T follicular helper cell (primary cell): ENCODE data around the gene TUG1.

ENCODE experiments used
- DNase-seq: peaks from one replicate; pipeline ENCODE4 v3.0.0-alpha.2; 2020; ENCODE audit warnings: low read depth

Gene TUG1

DNA sequence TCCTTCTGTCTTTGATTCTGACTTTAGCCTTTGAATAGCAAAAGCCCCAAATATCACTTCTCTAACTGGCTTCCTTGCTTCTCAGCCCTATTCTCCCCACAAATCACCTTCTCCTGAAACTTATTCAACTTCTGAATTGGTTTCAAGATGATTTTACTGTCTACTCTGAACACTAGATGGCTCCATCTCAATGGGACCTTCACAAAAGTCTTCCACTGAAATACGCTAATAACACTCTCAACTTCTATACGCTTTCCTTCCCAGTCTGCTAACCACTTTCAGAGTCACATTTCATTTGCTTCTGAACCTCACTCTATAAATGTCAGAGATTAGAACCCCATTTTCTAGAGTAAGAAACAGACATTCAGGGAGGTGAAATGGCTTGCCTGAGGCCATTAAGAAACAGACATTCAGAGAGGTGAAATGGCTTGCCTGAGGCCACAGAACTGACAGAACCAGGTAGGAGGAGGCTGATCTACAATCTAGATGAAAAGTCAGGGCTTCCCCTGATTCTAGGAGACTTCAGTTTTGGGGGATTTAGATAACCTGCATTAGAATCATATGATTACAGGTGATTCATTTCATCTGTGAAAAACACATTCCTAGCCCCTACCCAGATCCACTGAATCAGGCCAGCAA lies 21.1 kb upstream of the TUG1 start:
- no peak for DNase-seq

DNA sequence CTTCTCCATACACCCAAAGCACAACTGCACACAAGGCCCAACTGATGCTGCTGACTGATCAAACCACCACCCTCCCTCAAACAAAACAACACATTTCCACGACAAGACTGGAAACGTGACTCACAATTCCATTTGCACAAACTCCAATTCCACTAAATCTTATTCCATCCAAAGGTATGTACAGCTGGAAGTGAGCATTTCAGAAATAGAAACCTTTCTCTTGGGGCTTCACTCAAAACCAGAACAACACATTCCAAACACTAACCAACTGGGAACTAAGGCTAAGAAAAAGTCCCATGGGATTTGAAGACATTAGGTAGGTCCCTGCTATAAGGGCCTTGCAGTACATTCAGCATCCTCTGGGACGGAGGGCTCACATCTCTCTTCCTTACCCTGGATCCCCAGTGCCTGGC lies 20.1 kb upstream of the TUG1 start:
- no peak for DNase-seq

DNA sequence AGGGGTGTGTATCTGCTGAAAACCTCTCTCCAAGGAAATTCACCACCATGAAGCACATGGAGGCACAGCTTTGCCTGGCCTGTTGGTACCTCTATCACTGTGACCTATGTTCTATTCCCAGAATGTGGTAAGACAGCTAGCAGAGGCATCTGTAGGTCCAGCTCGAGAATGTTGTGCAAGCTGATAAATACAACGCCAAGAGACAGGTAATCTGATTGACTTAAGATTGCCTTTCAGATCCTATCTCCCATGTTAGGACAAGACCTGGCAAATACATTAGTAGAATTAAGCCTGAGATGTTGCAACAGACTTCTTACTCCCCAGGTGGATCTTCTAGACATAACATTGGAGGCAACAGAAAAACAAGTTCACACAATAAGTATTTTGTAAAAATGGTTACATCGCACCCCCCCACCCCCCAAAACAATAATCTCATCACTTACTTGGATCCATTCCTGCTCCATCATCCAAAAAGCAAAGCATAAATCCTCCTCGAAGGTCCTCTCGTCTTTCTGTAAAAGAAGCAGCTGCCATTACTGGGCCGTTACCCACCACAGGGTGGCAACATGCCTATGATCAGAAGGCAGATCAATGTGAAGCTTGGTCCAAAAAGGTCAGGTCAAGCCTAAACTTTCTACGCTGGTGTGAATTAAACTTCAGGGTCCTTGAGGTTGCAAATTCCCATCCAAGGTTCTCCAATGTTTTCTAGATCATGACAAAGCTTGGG lies 19.0 kb upstream of the TUG1 start:
- DNase-seq: no peak

DNA sequence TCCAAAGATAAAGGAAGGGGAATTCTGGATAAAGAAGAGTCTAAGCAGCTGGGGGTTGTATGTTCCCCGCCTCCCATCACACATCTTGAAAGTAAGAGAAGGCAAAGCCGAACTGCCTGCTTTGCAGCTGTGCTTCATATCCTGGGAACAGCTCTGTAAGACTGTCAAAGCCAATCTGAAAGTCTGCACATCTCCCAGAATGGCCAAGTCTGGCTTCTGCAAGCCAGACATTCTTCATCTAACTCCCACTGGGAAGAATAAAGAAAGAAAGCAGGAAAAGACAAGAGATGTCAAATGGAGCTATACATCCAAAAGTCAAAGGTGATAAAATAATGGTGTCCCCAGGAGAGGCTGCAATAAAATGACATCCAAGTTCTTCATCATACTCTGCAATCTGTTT lies 15.9 kb upstream of the TUG1 start:
- DNase-seq: no peak

DNA sequence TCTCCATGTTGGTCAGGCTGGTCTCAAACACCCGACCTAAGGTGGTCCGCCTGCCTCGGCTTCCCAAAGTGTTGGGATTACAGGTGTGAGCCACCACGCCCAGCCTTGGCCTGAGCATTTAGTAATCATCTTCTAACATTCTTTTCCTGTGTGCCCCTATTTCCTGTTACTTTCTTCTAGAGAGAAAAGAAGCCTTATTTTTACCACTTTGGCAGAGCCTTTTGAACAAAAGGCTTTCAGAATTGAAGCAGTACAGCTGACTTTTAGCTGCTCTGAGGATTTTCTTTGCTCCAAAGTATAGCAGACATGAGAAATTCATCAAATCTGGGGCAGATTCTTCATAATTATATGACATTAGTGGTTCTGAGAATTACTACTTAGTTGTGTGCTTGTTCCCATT lies 13.9 kb upstream of the TUG1 start:
- DNase-seq: no peak

DNA sequence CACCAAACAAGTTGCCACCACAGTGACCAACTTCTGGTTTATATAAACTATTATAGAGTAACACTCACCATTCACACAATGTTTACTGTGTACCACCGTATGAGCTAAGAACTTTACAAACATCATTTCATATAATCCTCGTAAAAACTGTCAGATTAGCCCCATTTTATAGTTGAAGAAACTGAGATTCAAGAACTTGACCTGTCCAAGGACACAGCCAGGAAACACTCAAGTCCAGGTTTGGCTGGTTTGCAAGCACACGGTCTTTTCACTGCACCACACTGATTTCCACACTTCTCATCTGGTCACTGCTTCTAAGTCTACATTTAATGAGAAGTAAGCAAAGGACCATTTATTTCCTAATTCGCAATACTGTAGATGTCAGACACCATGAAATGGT lies 4.2 kb upstream of the TUG1 start:
- no peak for DNase-seq

DNA sequence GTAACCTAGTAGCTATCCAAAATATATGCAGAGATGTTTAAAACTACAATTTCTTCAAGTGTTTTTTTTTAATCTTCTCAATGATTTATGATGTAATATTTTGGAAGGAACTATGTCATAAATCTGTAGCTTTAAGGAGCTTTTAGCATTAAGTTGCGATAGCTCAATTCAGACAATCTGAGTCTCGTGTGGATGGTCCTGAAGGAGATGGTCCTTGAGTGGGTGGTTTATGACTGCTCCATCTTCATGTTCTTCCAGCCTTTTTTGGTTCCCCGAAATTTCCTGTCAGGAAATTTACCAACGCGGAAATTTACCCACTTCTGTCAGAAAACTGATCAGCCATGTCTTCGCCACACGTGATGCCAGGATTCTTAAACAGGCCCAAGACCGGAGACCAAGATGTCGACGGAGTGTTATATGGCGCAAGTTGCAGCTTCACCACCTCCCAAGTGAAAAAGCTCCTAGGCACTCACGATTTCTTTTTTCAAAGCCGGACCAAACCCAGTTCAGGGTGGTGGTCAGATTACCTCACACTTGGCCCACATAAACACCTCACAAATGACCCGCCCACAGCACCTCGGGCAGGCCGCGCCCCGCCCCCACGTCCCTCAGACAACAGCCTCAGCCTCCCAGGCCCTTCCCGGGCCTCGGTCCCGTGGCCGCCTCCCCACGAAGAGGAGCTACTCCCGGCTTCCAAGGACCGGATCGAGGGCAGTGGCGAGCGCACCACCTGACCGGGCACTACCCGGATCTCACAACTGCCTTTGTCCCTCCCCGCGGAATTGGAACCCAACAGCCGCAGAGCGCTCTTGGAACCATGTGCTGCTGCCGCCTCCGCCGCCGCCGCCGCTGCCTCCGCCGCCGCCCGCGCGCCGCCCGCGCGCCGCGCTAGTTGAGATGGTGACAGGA lies 796 bp upstream of the TUG1 start, which contains the start of gene MORC2:
TSS of gene MORC2 (minus strand) at position 760 of the 909 bp plus-strand sequence. CDS start 885 bp downstream, outside the sequence.
- no peak for DNase-seq

DNA sequence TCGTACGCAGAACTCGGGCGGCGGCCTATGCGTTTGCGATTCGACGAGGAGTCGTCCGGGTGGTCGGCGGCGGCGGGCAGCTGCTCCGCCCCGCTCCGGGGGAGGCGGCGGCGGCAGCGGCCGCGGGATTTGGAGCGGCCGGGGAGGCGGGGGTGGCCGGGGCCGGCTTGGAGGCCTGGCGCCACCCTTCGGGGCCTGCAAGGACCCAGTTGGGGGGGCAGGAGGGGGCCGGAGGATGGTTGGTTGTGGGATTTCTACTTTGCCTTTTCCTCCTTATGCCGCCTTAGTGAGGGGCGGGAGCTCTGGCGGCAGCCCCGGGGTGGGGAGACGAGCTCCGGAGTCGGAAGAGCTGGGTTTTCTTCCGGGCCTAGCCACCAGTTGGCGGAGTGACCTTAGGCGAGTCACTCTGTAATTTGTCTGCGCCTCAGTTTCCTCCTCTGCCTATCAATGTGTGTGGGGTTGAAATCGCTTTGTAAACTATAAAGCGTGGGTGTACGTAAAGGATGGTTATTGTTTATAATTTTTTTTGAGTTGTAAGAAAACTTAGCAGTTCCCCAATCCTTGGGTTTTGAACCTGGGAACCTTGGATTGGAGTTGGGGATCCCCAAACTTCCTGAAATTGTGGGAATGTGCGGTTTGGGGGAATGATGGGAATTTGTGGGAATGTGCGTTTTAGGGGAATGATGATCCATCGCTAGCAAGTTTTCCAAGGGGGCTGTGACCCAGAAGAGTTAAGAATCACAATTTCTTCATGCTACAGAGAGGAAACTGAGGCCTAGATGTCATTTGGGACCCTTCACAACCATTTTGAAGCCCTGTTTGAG lies 679 bp downstream of the TUG1 start:
- DNase-seq: peak; percentile 18

DNA sequence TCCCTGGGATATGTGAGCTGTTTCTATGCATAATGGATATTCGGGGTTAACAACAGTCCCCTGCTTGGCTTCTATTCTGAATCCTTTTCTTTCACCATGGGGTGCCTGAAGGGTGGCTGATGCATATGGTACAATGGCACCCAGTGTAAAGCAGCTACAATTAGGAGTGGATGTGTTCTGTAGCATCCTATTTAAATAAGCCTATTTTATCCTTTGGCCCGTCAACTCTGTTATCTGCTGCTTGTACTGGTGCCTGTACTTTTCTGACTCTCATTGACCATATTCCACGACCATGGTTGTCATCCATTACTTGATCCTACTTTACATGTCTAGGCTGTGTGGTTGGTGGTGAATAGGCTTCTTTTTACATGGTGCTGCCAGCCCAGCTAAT lies 1.3 kb downstream of the TUG1 start:
- no peak for DNase-seq

DNA sequence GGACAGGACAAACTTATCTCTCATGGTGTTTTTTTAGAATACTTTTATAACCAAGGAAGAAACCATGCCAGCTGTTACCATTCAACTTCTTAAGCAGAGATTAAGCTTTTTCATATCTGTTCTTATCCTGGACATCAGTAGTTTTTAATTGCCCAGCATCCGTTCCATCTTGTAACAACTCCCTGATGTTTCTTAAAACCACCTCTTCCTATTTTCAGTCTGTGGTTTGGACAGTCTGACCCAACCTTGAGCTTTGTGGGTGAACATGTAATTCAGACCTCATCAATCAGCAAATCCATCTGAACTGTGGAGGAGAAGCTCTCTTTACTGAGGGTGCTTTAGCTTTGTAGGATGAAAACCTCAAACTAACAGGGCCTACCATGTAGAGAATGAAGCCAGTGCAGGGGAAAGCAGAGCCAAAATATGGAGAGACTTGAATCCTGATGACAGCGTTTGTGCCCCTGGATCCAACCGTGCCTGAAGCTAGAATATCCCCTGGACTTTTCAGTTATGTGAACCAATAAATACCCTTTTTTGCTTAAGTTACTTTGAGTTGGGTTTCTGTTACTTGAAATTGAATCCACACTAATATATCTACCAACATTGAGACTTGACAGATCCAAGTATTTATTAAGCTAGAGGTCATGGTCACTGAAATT lies 9.4 kb downstream of the TUG1 start:
- DNase-seq: no peak

DNA sequence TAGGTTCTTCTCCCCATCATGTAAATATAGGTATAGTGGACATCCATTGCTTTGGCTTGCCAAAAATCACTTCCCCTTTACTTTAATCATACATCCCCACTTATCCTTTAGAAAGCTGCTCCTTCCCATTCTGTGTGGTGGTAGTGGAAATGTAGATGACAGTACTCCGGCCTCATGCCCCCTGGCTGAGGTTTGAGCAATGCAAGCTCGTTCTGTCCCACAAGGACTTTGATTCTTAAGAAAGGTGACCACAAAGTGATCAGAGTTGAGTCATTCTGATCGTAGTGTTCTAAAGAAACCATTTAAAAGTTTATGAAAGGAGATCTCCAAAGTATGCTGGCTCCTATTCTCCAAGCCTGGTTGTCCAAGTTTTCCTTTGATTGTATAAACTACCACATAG lies 10.9 kb downstream of the TUG1 start:
- DNase-seq: no peak

DNA sequence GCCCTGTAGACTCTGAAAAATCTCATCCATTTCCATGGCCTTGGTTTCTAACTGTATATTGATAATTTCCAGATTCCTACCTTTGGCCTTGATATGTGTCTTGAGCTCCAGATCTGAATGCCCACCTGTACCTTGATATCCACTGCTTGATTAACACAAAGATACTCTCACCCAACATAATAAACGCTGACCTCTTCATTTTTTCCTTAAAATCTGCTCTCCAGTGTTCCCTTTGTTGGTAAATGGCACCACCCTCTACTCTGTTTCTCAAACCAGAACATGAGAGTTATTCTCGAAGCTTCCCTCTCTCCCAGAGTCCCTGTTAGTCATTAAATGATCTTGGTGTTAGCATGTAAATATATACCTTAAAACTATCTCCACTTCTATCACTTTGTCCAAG lies 13.4 kb downstream of the TUG1 start:
- no peak for DNase-seq

DNA sequence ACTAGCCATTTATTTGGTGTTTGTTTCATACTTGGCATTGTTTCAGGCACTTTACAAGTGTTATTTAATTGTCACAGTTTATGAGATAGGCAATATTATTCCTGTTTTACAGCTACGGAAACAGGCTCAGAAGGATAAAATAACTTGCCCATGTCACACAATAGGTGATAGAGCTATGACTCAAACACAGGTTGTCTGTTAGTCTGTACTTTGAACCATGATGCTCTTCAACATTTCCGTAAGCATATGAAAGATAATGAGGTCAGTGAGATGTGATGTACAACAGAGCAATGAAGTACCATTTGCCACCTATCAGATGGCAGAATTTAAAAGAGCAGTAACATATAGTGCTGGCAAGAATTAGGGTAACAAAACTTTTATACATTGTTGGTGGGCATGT lies 15.3 kb downstream of the TUG1 start:
- no peak for DNase-seq

DNA sequence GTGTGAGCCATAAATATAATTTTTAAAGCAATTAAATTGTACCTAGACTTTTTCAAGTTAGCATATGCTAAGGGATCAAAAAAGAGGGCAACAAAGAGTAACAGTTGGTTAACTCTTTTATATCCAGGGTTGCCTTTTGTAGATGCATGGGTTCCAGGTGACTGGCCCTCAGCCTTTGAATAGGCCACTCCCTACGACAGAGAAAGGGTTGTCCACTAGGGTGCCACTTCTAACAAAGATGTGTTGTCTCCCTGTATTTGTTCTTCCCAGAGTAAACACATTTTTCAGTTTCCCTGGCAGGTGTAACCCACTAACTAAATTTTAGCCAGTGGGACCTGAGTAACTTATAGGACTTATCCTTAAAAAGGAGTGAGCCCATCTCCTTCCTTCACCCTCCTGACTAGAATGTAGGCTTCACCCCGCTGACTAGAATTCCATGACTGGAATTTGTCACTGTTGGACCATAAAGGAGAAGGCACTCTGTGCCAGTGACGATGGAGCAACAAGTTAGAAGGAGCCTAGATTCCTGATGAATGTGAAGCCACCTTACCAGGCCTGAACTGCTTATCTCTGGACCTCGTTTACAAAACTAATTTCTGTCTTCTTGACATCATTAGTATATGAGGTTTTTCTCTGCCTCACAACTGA lies 16.6 kb downstream of the TUG1 start:
- DNase-seq: no peak

DNA sequence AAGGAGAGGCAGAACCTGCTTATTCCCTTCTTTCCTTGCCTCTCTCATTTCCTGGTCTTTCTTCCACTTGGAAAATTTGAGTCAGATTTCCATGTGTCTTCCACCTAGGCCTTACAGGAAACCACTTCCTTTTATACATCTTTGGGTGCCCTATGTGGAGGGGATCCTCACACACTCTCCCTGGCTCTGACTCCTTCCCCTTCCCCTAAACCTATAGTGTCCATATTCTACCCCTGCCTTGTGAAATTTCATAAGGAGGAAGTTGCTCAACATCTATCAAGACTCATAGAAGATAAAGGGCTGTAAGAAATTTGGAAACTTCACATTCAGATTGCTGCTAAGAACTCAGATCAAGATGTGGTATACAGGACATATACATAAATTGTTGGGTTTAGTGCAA lies 20.4 kb downstream of the TUG1 start:
- no peak for DNase-seq

DNA sequence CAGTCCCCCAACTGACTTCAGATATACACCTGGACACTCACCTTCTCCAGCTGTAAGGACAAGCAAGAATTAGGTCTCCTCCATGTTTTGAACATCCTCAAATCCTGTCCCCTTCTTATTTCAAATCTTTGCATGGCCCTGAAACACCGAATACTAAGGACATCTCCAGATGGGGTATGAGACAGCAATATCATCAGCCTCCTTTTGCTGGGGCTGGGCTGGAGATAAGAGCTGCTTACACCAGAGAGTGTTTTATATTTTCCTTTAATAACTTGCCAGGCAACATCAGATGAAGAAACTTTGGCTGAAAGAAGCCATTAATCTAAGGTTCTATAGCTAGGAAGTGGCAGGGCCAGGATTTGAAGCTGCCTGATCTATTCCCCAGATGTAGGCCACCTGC lies 21.6 kb downstream of the TUG1 start:
- no peak for DNase-seq

DNA sequence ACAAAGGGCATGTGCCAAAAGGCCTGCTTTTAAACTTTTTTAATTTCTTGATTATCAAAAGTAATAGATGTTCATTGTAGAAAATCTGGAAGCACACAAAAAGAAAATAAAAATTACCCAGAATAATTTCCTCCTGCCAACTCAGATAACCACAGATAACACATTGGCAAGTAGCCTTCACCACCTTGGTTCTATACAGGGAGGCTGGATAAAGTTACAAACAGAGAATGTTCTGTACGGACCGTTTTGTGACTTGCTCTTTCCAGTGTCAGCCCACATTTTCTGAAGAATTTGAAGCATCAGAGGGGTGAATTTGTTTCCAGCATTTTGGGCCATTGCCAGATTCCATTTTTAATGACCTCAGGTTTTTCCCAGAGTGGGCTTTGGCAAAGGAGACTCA lies 23.5 kb downstream of the TUG1 start:
- no peak for DNase-seq

DNA sequence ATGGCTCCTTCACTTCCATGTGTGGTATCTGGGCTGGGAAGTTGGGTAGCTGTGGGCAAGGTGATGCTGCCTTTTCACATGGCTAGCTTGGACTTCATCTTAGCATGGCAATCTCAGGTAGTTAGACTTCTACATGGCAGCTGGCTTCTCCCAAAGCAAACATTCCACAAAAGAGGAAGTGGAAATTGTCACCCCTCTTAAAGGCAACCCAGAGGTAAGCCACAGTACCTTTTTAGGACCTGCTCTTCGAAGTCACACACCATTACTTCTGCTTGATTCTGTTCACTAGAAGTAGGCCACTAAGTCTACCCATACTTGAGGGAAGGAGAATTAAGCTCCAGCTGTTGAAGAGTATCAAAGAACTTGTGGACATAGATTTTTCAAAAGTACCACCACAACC lies 25.9 kb downstream of the TUG1 start:
- no peak for DNase-seq

DNA sequence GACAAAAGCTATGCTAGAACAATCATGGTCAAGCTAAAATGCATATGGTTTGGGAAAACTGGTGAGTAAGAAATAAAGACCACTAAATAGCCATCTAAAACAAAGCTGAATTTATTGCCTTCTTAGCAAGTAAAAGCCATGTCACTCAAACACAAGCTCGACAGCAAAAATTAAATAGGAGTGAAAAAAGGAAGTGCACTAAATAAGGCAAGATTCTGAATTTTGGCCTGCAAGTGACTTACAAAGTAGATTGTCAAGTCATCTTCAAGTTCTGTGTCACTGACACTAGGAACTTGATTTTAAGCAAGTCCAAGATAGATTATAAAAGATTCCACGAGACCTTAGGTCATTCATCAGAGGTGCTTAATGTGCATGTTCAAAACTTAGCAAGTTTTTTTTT lies 27.4 kb downstream of the TUG1 start:
- DNase-seq: no peak

DNA sequence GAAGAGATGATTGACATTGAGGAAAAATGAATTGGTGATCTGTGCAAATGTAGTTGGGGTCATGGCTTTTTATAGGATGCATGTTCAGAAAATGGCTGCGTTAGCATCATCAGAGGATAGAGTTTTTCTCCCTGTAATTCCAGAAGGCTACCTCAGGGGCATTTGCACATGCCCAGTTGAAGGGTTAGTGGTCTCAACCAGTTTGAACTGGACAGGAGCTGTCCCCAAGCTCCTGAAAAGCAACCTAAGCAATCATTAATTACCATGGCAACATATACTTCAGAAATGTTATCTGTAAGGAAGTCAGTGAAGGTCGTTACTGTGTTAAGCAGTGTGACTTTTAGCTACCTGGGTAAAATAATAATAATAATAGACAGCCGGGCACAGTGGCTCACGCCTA lies 29.3 kb downstream of the TUG1 start:
- DNase-seq: no peak
